ENCODE results near the gene RNFT2. TPM values are rescaled to one million over a fixed set of nuclear protein-coding genes. Genes with fewer than 3 reads are reported as not detected.

Gene RNFT2
- total RNA-seq, 1 donor from 2014 or later: 20.0 TPM

GRCh38 chr12:116759783-116760621 lies 21.9 kb downstream of the RNFT2 start:
- peaks cover 5% of the 10 kb centered on the region for H3K4me1 Mint-ChIP-seq (ENCODE audit: unreplicated experiment)
- H3K27ac Mint-ChIP-seq (ENCODE audit: unreplicated experiment): peak overlapping the region; percentile 86
- peaks cover 5% of the 10 kb centered on the region for H3K36me3 Mint-ChIP-seq (ENCODE audit: low read depth, unreplicated experiment)
- DNase-seq (ENCODE audit: low spot score): peak; percentile 51
- no peaks in the 10 kb centered on the region for H3K27me3 Mint-ChIP-seq (ENCODE audit: unreplicated experiment)
- H3K4me3 Mint-ChIP-seq (ENCODE audit: unreplicated experiment): peak overlapping the region; percentile 81
- no peaks in the 10 kb centered on the region for H3K9me3 Mint-ChIP-seq (ENCODE audit: unreplicated experiment)
- TF ChIP-seq, protein P1, sequence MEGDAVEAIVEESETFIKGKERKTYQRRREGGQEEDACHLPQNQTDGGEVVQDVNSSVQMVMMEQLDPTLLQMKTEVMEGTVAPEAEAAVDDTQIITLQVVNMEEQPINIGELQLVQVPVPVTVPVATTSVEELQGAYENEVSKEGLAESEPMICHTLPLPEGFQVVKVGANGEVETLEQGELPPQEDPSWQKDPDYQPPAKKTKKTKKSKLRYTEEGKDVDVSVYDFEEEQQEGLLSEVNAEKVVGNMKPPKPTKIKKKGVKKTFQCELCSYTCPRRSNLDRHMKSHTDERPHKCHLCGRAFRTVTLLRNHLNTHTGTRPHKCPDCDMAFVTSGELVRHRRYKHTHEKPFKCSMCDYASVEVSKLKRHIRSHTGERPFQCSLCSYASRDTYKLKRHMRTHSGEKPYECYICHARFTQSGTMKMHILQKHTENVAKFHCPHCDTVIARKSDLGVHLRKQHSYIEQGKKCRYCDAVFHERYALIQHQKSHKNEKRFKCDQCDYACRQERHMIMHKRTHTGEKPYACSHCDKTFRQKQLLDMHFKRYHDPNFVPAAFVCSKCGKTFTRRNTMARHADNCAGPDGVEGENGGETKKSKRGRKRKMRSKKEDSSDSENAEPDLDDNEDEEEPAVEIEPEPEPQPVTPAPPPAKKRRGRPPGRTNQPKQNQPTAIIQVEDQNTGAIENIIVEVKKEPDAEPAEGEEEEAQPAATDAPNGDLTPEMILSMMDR (IDR thresholded peaks at IDR 0.05; ENCODE audit: unreplicated experiment): peak; percentile 50

DNA sequence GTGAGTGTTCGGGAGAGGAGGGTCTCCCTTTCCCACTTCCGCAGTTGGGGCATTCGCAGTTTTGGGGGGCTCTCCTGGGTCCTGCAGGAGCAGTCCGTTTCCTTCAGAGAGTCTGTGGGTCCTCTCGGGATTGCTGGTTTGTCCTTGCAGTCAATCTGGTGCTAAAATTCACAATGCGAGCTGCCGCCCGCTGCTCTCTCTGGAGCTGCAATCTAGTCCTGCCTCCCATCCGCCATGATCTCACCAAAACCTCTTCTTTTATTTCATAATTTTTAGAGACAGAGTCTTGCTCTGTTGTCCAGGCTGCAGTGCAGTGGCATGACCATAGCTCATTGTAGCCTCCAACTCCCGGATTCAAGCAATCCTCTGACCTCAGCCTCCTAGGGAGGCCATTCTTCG lies 22.5 kb downstream of the RNFT2 start:
- Mint-ChIP-seq H3K9me3 (ENCODE audit: unreplicated experiment) (no peaks in the 10 kb centered on the region), H3K4me3 (ENCODE audit: unreplicated experiment) (peak overlapping the region; percentile 68), H3K4me1 (ENCODE audit: unreplicated experiment) (peaks cover 5% of the 10 kb centered on the region), H3K36me3 (ENCODE audit: low read depth, unreplicated experiment) (peaks cover 5% of the 10 kb centered on the region), H3K27me3 (ENCODE audit: unreplicated experiment) (no peaks in the 10 kb centered on the region), H3K27ac (ENCODE audit: unreplicated experiment) (no peak overlapping the region)
- no peak for DNase-seq (ENCODE audit: low spot score)
- TF ChIP-seq, protein P1 (IDR thresholded peaks at IDR 0.05; ENCODE audit: unreplicated experiment): no peak

DNA sequence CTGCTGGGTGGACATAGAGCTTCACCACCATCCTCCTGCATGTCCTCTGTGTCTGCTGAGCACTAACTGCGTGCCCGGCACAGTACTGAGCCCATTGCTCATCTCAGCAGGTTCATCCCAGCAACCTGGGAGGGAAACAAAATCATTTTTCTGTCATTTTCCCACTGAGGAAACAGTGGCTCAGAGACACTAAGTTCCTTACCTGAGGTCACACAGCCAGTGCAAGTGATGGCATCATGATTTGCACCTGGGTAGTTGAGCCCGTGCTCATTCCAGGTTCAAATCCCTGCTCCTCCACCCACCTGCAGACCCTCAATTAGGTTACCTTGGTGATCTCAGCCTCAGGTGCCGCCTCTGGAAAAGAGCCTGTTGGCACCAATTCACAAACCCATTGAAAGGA lies 23.4 kb downstream of the RNFT2 start:
- DNase-seq (ENCODE audit: low spot score): no peak
- no peak overlapping the region for H3K27ac Mint-ChIP-seq (ENCODE audit: unreplicated experiment)
- no peaks in the 10 kb centered on the region for H3K9me3 Mint-ChIP-seq (ENCODE audit: unreplicated experiment)
- TF ChIP-seq, protein P1 (IDR thresholded peaks at IDR 0.05; ENCODE audit: unreplicated experiment): no peak
- peaks cover 5% of the 10 kb centered on the region for H3K36me3 Mint-ChIP-seq (ENCODE audit: low read depth, unreplicated experiment)
- no peaks in the 10 kb centered on the region for H3K27me3 Mint-ChIP-seq (ENCODE audit: unreplicated experiment)
- peaks cover 5% of the 10 kb centered on the region for H3K4me1 Mint-ChIP-seq (ENCODE audit: unreplicated experiment)
- H3K4me3 Mint-ChIP-seq (ENCODE audit: unreplicated experiment): no peak overlapping the region

GRCh38 chr12:116765271-116765670 lies 27.2 kb downstream of the RNFT2 start:
- peaks cover 5% of the 10 kb centered on the region for H3K36me3 Mint-ChIP-seq (ENCODE audit: low read depth, unreplicated experiment)
- no peak overlapping the region for H3K27ac Mint-ChIP-seq (ENCODE audit: unreplicated experiment)
- peaks cover 1% of the 10 kb centered on the region for H3K4me1 Mint-ChIP-seq (ENCODE audit: unreplicated experiment)
- DNase-seq (ENCODE audit: low spot score): no peak
- TF ChIP-seq, protein P1 (IDR thresholded peaks at IDR 0.05; ENCODE audit: unreplicated experiment): no peak
- H3K9me3 Mint-ChIP-seq (ENCODE audit: unreplicated experiment): no peaks in the 10 kb centered on the region
- no peaks in the 10 kb centered on the region for H3K27me3 Mint-ChIP-seq (ENCODE audit: unreplicated experiment)
- H3K4me3 Mint-ChIP-seq (ENCODE audit: unreplicated experiment): no peak overlapping the region

DNA sequence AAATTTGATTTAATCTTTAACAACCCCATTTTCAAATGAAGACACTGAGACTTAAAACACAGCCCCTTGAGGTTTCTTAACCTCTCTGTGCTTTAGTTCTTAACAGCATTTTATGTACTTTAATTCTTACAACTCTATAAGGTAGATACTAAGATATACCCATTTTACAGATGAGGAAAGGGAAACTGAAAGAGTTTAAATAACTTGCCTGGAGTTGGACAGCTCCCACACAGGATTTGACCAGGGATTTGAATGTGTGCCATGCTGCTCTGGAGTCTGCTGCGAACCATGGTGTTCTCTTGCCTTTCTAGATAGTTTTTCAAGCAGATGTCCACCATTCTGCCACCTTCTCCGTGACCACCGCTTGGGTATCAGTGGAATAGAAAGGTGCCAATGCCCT lies 28.2 kb downstream of the RNFT2 start:
- TF ChIP-seq, protein P1 (IDR thresholded peaks at IDR 0.05; ENCODE audit: unreplicated experiment): no peak
- Mint-ChIP-seq H3K27me3 (ENCODE audit: unreplicated experiment) (no peaks in the 10 kb centered on the region), H3K4me3 (ENCODE audit: unreplicated experiment) (no peak overlapping the region), H3K36me3 (ENCODE audit: low read depth, unreplicated experiment) (no peaks in the 10 kb centered on the region), H3K9me3 (ENCODE audit: unreplicated experiment) (no peaks in the 10 kb centered on the region), H3K4me1 (ENCODE audit: unreplicated experiment) (no peaks in the 10 kb centered on the region), H3K27ac (ENCODE audit: unreplicated experiment) (no peak overlapping the region)
- DNase-seq (ENCODE audit: low spot score): no peak

All from endothelial cell (in vitro differentiated cells).